HG02840 (cell line): ENCODE results near the gene VEPH1.

Source experiments
- ATAC-seq: cut with Tn5 transposase; IDR thresholded peaks from one replicate; pipeline ENCODE4 v1.9.1; 2021; ENCODE audit warnings: mild to moderate bottlenecking, moderate library complexity, moderate number of reproducible peaks; ENCODE audit not compliant: unreplicated experiment, low FRiP score

The VEPH1 gene

GRCh38 chr3:157441102-157441624 lies 62.1 kb downstream of the VEPH1 start:
- no peak for ATAC-seq

DNA sequence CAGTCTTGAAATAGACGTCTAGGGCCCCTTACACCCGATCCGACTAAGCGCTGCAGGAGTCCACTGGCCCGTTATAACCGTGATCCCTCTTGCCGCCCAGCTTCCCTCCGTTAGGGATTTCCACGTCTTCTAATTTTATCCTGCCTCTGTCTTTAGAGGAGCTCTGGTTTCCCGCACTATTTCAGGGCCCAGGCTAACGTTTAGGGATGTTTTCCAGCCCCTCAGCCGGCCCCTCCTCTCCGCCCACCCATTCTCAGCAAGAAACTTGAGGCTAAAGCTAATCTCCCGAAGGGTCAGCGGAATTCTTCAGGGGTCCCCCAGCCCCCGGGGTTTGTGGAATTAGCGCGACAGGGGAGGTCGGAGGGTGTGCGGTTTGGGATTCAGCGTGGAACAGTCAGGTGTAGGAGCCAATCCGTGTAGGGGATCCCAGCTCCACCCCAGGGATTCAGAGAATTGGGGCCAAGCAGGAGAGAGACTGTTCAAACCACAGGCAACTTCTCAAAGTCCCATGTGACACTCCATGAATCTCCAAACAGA lies 65.0 kb downstream of the VEPH1 start:
- no peak for ATAC-seq

DNA sequence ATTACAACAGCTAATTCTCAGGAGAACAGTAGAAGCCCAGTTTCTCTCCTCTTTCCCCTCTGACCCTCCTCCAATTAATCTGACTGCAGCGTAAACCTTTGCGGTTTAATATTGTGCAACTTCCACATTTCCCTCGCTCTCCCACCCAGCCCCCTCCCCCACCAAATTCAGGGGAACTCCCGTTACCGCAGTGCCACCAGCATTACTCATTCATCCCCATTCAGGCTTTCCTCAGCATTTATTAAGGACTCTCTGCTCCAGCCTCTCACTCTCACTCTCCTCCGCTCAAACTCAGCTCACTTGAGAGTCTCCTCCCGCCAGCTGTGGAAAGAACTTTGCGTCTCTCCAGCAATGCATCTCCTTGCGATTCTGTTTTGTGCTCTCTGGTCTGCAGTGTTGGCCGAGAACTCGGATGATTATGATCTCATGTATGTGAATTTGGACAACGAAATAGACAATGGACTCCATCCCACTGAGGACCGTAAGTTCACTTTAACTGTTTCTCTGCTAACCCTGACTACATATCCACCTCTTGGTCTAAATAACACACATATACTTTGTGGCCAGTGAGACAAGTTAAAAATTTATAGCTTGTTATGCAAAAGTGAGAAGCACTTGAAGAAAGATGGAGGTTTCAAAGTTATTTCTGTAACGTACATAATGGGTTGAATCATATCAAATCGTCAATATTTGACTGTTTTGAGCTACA lies 66.5 kb downstream of the VEPH1 start, which contains the start of gene PTX3:
TSS of gene PTX3 (plus strand) at position 268 of the 709 bp plus-strand sequence. CDS start at position 352, 84 bp downstream.
- ATAC-seq, result no peak

DNA sequence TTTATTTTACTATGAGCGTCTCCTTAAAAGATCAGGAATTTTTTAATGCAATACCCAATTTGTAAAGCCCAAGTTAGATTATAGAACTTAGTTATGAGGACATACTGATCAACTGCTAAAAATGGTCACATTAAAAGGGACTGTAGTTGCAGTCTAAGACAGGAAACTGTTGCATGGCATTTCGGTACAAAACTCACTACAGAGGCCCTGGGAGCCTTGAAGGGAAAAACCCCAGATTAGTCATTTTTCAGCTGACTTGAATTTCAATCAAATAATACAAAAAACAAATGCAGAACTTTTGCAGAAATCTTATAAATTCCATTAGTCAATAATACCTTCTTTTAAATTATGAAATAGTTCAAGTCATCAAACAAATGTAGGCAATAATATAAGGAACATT lies 73.5 kb downstream of the VEPH1 start:
- ATAC-seq, result no peak

GRCh38 chr3:157428853-157429252 lies 74.4 kb downstream of the VEPH1 start:
- ATAC-seq, result no peak

- ATAC-seq, result no peak
Measured at GRCh38 chr3:157427901-157428300, 75.3 kb downstream of the VEPH1 start.

DNA sequence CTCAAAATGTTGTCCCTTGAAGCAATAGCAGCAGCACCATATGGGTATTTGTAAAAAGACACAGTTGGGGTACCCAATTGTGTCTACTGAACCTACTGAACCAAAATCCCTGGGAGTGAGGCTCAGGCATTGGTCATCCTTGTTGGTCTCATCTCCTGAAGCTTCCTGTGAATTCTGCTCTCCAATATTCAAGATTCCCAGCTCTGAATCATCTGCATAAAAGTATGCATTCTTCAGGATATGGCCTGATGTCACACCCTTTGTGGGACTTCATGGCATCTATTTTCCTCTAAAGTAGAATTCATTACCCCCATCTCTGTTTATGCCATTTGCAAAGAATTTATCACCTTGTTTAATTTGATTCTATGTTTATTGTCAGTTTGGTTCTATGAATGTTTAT lies 79.9 kb downstream of the VEPH1 start:
- ATAC-seq, result no peak

GRCh38 chr3:157420606-157421130 lies 82.5 kb downstream of the VEPH1 start:
- ATAC-seq, result no peak

GRCh38 chr3:157418104-157418503 lies 85.1 kb downstream of the VEPH1 start:
- no peak for ATAC-seq

- ATAC-seq, result no peak
Measured at GRCh38 chr3:157417247-157417646, 86.0 kb downstream of the VEPH1 start.

DNA sequence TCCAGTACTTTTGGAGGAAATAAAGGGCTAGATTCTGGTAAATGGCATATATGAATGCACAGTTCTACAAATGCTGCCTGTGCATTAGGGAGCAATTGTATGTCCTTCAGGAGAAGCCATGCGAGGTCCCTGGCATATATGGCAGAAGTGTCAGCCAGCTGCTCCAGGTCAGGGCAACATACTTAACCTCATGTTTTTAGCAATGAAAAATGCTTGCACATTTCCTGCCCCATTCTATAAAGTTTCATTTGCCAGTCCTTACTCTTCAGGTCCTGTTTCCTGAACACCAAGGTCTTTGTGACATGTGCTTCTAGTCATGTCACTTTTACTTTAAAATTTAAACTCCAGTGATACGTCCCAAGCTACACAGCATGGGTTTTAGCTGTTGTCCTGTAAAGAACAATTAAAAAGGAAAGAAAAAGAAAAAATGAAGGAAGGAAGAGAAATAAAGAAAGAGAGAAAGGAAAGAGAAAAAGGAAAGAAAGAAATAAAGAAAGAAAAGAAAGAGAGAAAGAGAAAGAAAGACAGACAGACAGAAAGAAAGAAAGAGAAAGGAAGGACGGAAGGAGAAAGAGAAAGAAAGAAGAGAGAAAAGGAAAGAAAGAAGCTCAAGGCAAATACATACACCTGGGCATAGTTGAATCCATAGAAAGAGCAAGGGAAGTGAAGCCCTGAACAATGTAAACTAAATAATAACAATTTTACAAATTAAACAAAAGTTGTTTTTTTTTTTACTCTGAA lies 86.7 kb downstream of the VEPH1 start:
- no peak for ATAC-seq

DNA sequence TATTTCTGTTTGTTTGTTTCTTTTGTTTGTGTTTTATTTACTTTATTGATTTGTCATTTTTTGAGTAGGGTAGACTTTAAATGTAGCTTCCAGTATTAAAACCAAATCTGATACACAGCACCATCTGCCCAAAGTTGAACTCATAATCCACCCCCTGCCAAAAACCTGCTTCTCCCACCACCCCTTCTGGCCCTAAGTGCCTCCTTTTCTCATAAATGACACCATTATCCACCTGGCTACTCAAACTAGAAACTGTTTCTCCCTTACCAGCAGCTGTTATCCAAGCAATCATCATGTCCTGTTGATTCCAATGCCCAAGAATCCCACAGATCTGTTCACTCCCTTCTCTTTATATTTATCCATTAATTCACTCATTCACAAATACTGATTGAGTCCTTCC lies 88.4 kb downstream of the VEPH1 start:
- ATAC-seq, result no peak

DNA sequence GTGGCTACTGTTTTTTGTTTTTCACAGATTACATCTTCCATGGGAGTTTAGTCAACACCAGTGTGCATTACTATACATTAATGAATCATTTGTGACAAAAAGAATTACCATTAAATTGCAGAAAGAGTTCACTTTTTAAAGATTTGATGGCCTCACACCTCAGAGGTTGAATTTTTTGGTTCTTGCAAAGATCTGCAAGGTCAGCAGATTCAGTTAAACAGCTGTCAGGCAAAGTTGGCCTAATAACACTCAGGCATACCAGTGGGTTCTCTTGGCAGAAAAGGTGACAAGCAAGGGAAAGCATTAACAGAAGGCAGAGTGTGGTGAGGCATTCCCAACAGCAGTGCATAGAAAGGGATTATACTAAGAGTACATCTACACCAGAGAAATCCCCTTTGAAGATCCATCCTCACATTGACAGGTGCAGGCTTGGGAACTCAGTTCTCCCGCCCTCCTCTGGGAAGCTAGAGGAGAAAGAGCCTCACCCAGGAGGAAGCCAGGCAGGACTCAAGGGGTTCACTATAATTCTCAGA lies 90.8 kb downstream of the VEPH1 start:
- no peak for ATAC-seq

GRCh38 chr3:157410945-157411344 lies 92.3 kb downstream of the VEPH1 start:
- ATAC-seq, result no peak

DNA sequence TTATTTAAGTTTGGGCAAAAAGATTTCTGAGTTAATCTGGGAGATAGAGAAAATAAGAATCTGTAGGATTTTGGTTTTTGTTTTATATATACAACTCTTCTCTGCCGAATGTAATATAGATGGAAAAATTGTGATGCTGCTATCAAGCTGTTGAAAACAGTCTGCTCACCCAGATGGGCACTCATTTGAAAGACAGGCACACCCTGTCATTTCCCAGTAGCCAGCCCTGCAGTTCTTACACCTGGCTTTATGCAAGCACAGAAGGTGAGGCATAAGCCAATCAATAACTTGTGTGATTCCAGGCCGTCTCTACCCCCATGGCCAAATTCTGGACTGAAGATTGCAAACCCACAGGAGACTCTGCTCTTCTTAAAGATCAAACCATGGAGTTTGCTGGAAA lies 93.7 kb downstream of the VEPH1 start:
- no peak for ATAC-seq

DNA sequence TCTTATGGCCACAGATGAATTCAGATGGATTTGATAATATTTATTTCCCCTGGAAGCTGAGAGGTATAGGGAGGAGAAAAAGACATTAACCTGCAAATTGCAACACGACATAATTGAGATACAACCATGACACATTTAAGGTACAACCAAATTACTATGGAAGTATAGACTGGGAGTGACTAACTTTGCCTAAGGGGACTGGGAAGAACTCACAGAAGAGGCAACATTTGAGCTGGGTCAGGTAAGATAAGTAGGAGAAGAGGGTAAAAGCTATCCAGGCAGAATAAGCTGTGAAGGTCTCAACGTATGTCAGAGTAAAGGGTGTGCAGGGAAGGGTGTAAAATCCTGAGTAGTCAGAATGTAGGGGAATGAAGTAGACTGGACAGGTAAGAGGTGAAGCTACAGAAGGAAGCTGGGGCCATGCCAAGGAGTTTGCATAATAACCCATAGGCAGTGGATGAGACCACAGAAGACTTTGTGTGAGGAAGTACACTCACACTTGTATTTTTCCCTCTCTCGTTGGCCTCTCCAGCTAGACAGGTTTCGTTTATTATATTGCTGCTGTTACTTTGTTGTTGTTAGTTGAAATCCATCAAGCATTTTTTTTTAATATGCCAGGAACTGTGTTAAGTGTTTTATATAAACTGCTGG lies 94.6 kb downstream of the VEPH1 start:
- ATAC-seq, result no peak

- no peak for ATAC-seq
Measured at GRCh38 chr3:157407769-157408168, 95.4 kb downstream of the VEPH1 start.

GRCh38 chr3:157406394-157406793 lies 96.8 kb downstream of the VEPH1 start:
- no peak for ATAC-seq

- no peak for ATAC-seq
Measured at GRCh38 chr3:157405457-157405856, 97.8 kb downstream of the VEPH1 start.

DNA sequence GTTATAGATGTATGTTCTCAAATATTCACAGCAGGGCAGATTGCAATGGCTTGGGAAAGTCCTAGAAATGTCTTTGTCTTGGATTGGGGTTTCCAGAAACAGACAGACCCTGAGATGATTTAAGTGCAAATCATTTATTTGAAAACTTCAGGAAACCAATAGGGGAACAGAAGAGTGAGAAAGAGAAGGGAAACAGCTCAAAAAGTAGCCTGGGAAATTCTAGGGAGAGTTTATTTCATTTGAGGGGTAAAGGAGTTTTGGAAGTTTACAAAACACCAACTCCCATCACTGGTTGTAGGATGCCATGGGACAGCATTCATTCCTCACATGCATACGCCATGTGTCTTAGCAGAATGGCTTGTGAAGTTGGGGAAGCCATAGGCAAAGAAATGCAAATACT lies 98.8 kb downstream of the VEPH1 start:
- no peak for ATAC-seq
